ENCODE results near the gene FOXP1.

The FOXP1 gene

DNA sequence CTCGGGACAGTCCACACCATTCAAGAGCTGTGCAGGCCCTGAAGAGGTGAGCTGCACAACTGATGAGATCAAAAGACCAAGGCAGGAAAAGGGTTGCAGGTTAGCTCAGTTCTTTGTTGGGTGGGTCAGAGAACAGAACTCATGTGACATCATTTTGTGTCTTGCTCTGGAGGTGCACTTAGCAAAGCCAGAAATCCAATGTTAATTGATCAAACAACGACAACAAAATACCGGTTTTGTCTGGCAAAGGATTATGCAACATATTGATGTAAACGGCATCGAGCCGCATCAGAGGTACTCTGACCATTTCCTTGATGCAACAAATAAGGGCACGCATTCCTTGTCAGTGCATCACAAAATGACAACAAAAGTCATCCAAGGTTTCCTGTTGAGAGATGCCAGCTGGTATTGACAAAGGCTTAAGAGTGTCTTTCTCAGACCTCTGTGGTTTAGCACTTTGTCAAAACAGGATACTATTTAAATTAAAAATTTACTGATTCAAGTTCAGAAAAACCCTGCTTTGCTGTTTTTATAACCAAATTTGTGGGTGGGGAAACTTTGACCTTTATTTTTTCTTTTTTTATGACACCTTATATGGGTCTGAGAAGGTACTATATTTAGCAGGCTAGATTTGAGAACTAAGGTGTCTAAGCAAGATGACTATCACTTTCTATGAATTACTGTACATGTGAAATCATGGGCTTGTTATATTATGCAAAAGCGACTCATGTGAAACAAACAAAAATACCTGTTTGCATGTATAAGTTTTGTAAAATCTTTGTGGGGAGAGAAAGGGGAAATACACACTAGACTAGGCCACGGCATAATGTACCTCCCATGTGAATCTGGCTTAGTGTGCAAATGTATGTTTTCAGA lies 496.1 kb downstream of the FOXP1 start:
- ATAC-seq, result peak; percentile 84 to 88

DNA sequence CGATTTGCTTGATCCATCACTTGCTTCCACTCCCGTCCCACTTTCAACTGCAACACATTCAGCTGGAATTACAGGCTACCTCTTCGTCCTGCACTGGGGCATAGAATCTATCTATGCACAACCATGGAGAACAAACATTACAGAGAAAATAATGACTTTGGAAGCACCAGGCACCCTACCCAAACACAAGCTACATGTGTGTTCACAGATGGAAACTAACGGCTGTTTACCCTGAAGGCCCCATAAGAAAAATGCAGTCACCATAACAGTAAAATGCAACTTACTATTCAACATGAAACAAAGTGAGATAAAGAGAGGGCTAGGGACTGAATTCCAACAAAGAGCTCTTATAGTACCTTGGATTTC lies 496.8 kb downstream of the FOXP1 start:
- ATAC-seq, result no peak

DNA sequence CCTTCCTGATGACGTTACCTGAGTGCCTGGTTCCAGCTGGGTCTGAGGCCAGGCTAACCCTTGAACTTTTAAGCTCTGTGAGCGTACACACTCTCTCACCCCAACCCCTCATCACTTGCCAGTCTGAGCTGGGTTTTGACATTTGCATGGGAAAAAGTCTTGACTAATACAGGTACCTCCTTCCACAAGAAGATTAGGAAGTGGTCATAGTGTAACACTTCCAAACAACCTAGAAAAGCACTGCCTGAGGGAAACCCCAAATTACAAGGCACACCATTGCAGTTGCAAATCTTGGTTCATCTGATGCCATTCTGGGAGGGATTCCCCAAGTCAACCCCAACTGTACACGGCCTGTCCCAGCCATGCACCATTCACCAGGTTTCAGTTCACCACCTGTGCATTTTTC lies 499.8 kb downstream of the FOXP1 start:
- ATAC-seq, result peak; percentile 6 to 7

DNA sequence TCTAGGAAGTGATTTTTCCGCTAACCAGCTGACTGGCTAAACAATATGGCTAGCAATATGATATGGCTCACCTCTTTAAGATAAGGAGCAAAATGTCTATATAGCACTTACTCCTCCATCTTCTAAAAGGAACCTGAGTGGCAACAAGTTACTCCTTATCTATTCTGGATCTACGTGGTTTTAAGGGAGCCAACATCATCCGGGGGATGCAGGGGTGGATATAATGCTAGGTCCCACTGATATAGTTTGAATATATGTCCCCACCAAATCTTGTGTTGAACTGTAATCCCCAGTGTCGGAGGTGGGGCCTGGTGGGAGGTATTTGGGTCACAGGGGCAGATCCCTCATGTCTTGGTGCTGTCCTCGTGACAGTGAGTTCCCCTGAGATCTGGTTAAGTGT lies 500.7 kb downstream of the FOXP1 start:
- ATAC-seq, result no peak

DNA sequence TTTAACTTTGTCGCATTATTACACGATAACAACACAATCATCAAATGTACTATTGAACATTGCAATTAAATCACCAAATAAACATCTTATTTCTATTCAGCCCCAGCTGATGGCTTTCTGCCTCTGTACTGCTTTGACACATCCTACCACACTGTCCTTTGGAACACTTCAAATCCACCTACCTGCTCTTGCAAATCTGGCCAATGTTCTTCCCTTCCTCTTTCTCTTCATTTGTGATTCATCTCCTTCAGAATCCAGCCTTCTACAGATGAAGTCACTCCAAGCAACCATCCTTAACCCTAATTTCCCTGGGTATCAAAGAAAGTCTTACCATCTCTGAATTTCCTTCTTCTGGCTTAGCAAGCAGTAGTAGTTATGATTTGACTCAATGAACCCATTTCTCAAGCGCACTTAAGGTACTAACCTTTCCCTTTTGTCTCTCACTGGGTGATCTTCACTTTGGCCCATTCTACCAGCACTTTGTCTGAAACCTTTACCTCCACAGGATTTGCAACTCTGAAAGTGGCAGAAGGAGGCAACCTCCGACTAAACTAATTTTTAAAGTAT lies 502.9 kb downstream of the FOXP1 start:
- ATAC-seq, result peak; percentile 10 to 36

DNA sequence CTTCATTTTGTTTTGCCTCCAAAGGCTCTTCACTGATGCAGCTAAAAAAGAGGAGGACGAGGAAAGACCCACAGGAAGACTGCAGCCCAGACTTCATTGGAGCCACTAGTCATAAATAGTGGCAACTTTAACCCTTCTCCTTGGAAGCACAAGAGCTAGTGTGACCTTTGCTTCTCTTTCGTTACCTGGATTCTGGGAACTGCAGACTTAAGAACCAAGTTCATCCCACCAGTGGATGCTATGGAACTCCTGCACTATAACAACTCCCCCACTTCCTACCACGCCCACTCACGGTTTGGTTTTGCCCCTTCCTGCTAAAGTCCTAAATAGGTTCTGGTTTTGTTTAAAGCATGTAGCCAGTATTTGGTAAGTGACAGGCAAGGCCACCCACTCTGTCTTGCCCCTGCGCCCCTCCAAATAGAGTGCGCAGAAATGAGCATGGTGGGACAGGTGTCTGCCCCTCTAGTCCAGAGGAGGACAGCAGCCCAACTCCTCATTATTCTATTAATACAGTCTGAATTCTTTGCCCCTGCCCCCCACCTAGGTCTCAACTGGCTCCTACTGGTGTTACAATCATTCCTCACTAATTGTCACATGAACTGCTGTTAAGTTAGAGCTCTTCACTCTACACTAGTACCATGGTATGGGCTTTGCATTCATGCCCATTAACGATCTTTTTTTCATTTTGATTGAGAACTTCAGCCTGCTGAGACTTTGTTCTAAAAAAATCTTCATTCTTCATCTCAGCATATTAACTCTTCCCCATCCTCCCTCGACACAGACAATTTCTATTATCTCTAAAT lies 504.6 kb downstream of the FOXP1 start:
- ATAC-seq, result no peak

DNA sequence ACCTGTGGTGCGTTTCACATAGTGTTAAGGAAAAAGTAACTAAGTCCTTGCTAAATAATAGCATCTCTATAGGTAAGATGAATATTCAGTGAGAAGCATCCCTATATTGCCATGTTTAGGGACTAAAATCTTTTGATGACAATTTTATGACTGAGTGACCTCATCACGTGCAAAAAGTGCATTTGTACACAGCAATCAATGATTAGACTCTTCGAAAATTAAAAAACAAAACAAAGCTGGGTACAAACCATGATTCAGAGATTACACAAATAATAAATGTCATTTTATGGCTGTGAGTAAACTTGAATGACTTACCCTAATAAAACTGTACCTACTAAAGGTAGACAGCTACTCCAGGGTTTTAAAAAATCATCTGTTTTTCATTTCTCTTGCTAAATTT lies 505.3 kb downstream of the FOXP1 start:
- no peak for ATAC-seq

DNA sequence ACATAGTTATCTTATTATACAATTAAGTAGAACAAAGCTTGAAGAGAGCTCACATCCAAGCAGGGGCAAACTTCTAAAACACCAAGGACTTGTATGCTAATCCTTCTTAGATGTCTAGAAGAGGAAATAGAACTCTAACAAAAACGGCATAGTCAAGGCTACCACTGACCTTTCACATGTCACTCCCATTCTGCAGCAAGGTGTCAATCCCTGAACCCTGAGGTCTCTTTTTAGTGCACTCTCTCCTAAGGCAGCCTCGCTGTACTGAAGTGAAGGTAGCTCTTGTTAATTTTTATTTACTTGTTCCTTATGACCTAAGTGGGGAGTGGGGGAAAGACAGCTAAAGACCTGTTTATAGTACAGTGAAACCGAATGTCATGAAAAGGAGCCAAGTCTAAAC lies 506.5 kb downstream of the FOXP1 start:
- ATAC-seq, result no peak

DNA sequence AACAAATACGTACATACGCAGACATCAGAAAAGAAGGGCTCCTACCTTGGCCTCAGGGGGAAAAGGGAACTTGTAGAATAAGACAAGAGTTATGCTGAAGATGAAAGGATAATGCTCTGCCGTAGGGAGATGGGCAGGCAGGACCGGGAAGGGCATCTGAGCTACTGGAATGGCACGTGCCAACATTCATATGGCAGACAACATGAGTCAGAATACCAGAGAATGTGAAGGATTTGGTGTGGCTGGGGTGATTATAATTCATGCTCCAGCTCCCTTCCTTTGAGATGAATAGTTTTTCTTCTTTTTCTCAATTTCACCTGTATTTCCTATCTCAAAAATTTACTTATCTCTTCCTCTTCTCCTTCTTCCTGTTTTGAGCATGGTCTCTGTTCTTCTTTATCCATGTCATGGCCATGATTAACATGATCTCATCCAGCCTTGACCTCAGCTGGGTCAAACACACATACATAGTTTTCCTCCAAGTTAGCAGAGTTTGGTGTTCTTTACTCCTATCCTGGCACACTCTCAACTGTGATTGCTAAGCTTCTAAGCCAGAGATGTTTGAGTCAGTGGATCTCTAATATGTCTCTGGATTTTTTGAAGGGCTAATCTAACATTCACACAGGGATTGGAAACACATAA lies 507.0 kb downstream of the FOXP1 start:
- ATAC-seq, result no peak

DNA sequence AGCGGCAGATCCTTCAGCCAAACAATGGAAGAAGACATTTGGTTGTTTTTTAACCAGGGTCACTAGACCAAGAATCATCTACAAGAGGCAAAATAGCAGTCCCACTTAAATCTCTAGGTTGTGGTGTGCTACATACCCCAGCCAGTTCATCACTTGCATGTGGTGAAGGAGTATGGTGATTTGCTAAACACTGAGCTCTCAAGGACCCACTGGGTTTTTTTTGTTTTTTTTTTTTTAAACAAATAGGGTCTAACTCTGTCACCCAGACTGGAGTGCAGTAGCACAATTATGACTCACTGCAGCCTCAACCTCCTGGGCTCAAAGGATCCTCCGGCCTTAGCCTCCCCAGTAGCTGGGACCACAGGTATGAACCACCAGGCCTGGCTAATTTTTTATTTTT lies 508.0 kb downstream of the FOXP1 start:
- peak; percentile 20 to 41 for ATAC-seq

DNA sequence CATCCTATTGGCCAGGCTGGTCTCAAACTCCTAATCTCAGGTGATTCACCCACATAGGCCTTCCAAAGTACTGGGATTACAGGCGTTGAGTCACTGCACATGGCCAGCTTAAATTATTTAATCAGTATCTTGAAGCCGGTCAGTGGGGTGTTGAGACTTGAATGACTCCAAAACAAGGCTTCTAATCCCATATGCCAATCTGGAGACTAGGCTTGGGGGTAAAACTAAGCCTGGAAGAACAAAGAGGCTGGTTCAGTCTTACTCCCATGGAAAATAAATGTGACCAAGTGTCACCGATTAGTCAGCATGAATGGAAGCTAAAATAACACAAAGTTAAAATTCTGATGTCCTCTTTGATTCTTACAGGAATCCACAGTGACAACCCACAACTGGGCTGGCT lies 509.1 kb downstream of the FOXP1 start:
- no peak for ATAC-seq

DNA sequence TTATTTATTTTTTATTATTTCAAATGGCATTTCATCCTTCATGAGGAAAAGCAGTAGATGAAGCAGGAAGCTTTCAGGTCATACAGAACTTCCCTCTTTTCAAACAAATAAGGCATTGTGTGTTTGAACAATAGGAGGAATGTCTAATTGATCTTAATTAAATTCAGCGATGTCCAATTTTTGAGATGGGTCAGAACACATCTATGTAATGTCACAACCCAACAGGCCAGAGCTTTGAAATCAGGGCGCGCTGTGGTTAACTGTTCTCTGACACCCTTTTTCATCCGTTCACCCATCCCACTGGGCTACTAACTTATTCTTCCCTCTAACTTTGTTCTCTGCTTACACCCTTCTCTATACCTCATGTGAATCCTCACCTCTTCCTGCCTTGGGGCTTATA lies 510.5 kb downstream of the FOXP1 start:
- no peak for ATAC-seq

DNA sequence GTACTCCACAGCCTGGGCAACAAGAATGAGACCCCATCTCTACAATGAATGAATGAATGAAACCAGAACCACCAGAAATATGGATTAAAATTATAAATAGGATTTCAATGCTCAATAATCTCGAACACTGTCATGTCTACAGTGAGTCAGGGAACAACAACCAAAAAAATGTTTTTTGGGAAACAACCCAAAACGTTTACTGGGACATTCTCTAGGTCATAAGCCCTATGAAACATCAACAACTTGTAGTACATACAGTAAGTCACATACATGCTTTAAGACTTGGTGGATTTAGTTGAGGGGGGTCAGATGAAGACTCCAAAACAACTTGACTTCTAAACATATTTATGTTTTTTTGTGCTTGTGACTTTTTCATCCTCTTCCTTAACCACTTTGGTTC lies 511.2 kb downstream of the FOXP1 start:
- ATAC-seq, result no peak

DNA sequence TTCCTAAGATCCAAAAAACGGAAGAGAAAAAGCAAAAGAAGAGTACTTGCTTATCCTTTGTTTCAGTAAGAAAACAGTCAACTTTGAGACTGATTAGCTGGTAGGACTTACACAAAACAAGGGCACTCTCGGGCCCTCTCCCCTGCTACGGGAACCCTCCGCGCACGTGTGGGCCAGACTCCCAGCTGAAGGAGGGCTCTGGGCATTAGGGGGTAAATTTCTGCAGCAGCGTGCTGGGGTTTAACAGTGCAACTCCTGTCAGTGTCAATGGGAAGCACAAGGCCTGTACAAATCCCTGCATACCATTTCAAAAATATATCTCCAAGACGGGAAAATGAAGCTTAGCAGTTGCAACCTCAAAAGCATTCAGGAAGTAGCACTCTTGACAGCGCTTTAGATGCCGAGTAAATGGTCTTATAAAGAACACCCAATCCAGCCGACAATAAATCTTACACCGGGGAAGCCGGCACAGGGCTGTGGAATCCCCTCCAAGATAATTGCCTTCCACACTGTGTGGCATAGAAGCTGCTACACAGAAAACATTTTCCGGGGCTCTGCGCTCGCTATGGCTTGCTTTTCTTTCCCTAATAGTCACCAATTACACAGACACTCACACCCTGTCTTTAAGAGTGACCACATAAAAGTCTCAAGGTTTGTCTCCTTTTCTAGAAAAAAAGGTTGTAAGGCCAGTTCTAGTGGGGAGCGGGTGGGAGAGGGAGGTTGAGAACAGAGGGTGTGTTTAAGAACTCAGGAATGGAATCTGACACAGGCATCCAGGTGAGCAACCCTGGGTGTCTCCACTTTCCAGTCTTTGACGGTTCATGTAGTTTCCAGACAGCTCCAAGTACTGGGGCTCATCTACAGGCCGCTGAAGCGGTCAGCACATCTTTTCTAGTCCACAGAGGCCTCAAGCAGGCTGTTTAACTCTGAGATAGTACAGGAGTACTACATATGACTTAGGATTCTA lies 512.7 kb downstream of the FOXP1 start:
- ATAC-seq, result no peak

DNA sequence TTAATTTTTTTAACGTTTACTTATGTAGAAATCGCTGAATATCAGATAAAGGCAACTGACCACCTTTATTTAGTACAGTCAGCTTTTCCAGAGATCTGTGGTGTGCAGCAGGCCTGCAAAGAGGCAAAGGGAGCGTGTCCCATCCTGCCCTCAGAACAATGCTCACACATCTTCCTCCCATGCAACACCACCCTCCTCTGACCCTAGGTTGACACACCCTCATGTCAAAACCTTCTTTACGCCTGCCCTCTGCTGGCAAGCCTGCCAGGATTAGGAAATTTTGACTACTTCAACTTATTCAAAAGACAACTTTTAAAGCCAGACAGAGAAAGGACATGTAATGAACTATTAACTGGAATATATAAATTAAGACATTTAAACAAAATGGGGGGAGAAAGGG lies 513.7 kb downstream of the FOXP1 start:
- peak; percentile 19 to 29 for ATAC-seq

DNA sequence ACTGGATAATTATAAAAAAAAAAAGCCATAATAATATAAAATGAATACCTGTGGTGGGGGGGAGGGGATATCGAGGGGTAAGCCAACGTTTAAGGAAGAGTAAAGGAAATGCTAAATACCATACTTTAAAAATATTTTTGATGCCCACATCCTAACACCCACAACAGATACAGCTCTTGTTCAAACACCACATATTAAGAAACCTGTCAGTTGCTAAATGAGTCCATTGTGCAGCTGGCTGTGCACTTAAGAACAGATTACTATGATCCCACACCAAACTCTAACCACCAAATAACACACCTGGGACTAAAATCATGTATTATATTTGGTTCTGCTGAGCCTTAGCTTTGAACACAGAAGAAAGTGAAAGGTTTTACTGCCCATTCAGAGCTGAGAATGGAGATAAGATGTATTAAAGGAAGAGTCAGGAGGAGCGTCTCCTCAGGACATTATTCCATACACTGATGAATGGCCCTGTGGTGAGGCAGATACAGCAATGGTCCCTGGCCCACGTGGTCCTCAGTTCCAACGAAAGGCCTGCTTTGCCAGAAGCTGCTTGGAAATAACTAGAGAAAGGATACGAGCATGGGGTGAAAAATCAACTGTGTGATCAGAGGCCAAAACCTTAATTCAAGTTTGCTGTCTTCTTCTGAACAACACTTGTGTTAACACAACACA lies 515.4 kb downstream of the FOXP1 start:
- ATAC-seq, result peak in 1 of 2 donors; percentile 14

DNA sequence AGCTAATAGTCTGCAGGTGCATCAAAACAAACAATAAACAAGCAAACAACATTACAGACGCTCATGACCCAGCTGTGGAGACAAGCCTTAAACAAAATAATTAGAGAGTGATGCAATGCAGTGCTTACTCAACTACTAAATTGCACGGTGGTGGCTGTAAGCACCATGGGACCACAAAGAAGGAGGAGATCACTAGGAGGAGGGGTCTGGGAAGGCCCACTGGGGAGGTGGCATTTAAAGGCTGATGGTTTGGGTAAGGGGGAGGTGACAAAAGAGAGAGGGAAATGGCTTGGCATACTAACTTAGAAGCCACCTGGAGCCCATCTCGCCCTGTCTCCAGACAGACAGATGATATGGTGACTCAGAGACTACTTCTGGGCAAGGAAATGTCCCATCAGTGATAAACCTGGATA lies 516.7 kb downstream of the FOXP1 start:
- ATAC-seq, result peak; percentile 15 to 17

DNA sequence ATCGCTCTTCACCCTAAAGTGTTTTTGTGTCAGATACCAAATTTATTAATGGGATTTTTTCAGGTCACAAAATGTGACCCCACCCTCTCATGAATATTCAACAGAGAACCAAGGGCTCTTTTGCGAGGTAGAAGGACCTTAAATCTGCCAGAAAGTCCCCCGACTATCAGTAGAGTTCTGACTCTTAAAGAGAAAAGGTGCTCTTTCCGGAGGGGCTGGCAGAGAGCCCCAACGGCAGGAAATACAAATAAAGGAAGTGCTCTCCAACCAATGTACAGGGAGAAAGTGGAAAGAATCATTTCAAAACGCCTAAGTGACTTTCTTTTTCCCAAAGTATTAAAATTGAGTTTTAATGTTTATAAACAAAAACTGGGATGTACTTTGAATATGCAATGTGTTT lies 517.2 kb downstream of the FOXP1 start:
- peak; percentile 6 to 18 for ATAC-seq

DNA sequence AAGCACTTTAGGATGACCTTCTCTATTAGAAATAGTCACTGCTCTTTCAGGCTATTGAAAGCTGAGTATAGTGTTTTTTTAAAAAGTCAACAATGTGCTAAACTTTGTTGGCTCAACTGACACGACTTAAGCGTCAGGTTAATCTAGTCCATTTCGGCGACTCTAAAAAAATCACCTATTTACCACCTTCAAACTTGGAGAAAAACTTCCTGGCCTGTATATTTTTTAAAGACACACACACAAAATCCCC lies 517.8 kb downstream of the FOXP1 start:
- ATAC-seq, result no peak

DNA sequence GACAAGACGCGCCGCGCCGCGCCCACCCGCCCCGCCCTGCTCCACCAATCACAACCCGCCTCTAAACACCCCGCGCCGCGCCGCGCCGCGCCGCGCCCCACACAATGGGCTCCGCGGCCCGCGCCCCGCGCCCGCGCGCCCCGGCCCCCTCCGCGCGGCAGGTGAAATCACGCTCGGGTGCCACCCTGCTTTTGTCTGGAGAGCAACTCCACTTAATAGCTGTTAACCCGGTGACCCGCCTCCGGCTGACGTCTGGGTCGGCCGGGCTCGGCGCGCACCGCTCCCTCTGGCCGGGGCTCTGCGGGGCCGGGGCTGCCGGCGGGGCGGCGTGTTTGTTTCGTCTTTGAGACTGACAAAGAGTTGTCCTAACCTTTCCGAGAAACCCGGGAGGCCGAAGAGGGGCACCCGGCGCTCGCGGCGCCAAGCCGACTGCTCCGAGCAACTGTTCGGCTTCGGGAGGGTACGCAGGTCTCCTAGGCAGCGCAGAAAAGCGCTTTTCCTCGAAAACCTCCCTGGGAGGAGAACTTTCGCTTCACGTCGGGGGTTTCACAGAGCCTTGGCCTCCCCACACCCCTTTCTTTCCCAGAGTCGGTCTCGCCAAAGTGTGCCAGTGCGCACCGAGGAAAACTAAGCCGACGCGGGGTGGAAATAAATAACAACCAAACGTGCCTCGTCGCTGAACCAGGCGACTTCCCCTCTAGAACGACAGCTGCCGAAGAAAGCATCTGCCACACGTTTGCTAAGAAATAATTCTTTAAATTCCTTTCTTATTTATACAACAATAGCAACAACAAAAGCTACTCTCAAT lies 518.4 kb downstream of the FOXP1 start:
- ATAC-seq, result peak; percentile 14 to 21

All from activated CD4-positive, CD25-positive, alpha-beta regulatory T cell treated with anti-CD3 and anti-CD28 coated beads, Interleukin-2, amount 50 U/mL, for 24 hours (primary cell).